GM18502 (cell line): ENCODE data around the gene RTKN.
"Not testable (repeated sequence)": the region's sequence is repeated elsewhere in the genome, so short reads cannot be mapped to it uniquely, and the experiment has no call there.

Experiments
- ATAC-seq: cut with Tn5 transposase; IDR thresholded peaks from one replicate; pipeline ENCODE4 v1.9.1; 2021; ENCODE audit warnings: mild to moderate bottlenecking; ENCODE audit not compliant: unreplicated experiment, poor library complexity

RTKN gene

DNA sequence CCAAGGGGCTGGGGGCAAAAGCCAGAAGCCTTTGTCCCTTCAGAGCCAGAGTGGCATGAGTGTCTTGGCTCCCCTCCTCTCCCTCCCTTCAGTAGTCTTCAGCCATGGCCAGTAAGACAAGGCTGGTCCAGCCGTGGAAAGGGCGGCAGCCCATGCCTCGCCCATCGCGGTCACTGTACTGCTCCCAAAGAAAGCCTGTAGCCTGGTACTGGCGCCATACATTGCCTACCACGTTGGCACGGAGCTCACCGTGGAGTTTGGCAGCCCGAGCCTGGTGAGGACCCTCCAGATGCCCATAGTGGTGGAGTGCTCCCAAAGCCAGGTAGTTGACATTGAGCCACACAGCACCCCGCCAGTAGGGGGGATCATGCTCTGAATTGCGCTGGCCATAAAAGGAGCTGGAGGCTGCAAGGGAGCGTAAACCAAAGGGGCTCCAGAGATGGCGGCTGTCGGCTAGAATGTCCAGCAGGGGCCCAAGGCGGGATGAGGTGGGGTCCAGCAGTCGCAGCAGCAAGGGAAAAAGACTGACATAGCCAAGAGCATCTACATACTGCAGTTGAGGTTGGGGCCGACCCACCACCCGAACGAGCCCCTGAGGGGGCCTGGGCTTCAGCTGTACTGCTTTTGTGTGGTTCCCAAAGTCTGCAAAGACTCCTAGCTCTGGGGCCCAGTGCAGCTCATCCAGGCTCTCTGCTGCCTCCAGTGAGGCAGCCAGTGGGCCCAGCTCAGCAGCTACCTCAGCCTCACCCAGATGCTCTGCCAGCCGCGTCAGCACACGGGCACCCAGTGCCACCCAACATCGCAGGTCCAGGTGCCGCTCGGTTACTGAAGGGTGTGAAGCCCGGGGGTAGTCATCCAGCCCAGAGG, 19.7 kb upstream of the RTKN start:
- no peak for ATAC-seq

DNA sequence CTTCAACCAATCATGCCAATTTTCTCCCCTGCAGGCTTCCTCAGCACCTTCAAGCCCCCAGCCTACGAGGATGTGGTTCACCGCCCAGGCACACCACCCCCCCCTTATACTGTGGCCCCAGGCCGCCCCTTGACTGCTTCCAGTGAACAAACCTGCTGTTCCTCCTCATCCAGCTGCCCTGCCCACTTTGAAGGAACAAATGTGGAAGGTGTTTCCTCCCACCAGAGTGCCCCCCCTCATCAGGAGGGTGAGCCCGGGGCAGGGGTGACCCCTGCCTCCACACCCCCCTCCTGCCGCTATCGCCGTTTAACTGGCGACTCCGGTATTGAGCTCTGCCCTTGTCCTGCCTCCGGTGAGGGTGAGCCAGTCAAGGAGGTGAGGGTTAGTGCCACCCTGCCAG, 18.4 kb upstream of the RTKN start:
- not testable (repeated sequence) for ATAC-seq

DNA sequence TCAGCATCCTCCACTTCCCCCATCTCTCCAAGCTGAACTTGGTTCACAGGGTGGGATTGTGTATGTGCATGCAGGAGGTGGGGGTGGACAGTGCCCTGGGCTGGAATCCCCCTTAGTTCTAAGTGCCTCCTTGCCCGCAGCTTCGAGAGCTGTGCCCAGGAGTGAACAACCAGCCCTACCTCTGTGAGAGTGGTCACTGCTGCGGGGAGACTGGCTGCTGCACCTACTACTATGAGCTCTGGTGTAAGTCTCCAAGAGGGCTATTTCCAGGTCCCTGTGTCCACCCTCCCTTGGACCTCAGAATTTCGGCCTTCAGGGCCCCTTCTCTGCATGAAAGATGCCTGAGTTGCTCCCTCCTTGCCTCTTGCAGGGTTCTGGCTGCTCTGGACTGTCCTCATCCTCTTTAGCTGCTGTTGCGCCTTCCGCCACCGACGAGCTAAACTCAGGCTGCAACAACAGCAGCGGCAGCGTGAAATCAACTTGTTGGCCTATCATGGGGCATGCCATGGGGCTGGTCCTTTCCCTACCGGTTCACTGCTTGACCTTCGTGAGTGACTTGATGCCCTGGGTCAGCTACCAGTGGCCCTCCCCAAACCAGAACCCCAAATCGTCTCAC, 17.9 kb upstream of the RTKN start:
- not testable (repeated sequence) for ATAC-seq

DNA sequence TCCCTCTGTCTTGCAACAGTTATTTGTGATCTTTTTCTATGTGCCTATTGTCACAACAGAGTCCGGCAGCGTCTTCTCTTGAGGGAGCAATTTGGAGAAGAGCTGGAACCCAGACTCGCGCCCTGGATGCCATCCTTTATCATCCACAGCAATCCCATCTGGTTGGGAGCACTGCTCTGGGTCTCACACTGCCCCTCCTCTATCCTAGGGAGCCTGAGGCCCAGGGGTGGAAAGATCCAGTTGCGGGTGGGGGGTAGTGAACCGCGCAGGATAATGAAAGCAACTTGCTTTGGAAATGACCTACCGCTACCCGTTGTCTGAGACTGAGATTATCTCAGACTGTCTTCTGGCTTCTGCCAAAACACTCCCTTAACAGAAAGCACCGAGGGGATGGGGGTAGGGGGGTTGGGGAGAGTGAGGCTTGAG, 17.2 kb upstream of the RTKN start:
- no peak for ATAC-seq

DNA sequence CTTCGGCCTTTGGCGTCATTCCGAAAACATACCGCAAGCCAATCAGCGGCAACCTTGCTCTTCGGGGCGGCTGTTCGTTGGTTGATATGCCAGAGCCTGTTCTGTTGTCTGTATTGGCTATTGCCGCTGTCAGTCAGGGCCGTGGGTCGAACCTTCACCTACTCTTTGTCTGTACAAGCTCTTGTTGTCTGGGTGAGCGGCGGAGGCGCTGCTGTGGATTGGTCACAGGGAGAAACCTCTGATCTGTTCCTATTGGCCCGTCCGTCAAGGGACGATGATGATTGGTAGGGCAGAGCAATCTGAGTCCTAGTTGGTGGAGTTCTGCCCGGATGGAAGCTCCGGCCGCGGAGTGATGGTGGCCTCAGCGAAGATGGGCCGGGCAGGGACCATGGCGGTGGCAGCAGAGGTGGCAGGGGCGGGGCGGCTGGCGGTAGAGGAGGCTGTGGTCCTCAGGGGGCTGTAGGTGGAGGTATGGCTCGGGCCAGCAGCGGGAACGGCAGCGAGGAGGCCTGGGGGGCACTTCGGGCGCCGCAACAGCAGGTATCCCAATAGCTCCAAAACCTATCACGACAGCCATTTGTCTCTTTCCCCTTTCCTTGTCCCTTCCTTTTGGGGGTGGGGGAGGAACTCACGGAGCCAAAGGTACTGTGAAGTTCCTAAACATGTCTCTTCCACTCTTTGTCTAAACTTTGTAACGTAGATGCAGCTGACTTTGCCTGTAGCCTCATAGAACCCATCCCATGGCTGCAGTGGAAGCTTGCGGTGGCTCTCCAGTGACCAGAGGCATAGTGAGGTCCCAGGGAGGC, 16.6 kb upstream of the RTKN start, which contains the start of gene WBP1:
WBP1 (plus strand) TSS at position 307 of the 806 bp plus-strand sequence; CDS start at position 472, 165 bp downstream.
- ATAC-seq, result peak; percentile 82

DNA sequence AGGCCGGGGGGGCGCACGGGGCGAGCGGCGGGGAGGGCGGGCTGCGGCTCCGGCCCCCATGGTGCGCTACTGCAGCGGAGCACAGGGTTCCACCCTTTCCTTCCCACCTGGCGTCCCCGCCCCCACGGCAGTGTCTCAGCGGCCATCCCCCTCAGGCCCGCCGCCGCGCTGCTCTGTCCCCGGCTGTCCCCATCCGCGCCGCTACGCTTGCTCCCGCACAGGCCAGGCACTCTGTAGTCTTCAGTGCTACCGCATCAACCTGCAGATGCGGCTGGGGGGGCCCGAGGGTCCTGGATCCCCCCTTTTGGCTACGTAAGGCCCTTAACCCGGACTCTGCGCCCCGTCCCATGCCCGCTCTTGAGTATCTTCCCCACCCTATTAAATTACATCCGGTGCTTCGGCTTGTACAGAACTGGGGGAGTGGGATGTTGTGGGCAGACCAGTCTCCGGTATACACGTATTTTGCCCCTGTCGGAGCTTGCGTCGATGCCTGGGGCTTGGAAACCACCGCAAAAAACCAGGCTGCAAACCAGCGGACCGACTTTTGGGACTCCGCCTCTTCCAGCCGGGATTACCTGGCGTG, 15.9 kb upstream of the RTKN start:
- peak; percentile 37 for ATAC-seq

DNA sequence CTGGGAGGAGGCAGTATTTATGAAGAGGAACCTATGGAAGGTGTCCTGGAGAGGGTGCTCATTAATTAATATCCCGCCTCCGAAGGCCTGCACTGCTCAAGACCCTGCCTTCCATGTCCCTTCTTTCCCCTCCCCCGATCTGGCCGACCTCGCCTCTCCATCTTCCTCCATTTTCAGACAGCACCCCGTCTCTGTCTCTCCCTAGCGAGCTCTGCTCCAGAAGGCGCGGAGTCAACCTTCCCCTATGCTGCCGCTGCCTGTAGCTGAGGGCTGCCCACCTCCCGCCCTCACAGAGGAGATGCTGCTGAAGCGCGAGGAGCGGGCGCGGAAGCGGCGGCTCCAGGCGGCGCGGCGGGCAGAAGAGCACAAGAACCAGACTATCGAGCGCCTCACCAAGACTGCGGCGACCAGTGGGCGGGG, 15.4 kb upstream of the RTKN start:
- no peak for ATAC-seq

DNA sequence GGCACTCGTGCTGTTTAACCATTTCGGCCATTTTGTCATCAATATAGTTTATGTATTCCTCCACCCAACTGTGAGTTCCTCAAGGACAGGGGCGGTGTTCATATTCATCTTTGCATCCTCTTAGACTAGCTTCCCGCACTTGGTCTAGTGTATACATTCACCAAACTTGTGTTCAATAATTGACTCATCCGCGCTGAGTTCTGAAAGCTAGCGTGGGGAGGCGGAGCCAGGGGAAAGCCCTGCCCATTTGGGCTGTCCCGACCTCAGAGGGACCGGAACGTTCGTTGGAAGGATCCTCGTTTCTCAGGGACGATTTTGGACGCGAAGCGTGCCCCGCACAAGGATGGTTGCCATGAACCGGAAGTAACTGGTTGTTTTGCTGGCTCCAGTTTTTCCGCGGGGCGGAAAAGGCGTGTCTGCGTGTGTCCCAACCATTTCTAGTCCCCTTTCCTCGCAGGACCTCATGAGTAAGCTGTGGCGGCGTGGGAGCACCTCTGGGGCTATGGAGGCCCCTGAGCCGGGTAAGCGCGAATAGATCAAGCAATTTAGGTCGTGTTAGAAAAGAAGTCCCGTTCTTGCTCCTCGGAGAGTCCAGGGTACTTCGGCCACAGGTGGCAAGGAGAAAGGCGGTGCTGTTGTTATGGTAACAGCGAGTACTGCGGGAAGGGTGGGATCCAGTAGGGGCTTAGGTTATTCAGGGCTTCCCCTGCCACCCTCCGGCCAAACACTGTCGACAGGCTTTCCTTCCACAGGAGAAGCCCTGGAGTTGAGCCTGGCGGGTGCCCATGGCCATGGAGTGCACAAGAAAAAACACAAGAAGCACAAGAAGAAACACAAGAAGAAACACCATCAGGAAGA, 13.1 kb upstream of the RTKN start, which contains the start of gene INO80B:
INO80B (plus strand) TSS at position 434 of the 858 bp plus-strand sequence; CDS start at position 464, 30 bp downstream.
- ATAC-seq, result peak; percentile 43

DNA sequence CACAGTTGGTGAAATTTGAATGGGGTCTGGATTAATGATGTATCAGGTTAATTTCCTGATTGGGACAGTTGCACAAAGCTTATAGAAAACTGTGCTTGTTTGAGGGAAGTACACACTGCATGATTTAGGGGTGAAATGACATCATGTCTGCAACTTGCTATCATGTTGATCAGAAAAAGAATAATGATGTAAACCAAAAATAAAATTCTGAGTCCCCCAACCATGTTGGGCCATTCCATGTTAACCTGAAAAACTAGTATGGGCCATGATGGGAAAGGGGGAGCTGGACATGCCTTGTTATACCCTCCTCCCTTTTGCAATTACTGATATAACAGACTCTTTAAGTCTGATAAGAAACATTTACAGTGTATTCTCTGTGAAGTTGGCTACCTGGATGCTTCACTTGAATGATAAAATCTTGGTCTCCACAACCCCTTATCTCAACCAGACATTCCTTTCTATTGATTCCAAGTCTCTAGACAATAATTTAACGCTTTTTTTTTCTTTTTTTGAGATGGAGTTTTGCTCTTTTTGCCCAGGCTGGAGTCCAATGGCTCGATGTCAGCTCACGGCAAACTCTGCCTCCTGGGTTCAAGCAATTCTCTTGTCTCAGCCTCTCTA, 8.9 kb upstream of the RTKN start:
- no peak for ATAC-seq

DNA sequence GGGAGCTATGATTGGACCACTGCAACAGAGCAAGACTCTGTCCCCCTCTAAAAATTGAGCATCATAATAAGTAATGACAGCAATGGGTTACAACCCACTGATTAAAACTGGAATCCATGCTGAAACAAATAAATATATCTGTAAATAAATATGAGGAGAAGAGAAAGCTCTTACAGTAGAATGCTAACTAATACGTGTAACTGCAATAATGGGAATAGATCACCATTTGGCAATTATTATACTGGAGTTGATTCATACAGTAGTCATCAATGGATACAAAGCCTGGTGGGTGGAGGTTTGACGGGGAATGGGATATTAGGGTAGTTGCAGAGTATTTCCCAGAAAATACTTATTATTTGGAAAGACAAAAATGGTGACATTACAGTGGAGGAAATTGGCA, 7.0 kb upstream of the RTKN start:
- no peak for ATAC-seq

DNA sequence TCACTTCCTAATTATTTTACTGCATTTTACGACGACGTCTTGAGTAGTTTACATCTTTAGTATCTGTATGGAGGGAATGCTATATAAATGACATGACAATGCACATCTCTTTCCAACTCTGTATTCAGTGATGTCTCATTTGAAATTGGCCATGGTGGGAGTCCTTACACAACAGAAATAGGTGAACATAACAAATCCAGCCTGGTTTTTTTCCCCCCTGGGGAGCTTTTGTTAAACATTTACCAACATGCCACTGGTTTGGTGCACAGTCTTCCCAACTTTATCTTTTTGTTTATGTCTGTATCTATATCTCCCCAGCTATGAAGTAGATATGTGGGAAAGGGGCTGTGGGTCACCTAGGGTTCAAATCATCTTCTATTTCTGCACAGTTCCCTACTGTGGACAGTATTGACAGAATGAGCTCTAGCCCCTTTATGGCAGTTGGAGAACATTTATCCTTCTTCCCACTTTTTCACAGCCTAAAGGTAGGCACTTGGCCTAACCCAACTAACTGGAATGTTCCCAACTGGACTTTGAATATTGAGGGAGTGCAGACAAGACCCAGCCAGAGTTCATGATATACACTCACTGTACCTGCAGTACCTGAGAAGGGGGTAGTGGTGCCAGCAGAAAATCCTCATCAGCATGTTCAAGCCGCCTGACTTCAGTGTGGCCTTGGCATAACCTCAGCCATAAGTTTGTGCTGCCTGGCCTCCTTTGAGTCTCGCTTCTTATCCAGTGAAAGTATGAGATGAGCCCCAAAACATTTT, 5.7 kb upstream of the RTKN start:
- ATAC-seq, result no peak

DNA sequence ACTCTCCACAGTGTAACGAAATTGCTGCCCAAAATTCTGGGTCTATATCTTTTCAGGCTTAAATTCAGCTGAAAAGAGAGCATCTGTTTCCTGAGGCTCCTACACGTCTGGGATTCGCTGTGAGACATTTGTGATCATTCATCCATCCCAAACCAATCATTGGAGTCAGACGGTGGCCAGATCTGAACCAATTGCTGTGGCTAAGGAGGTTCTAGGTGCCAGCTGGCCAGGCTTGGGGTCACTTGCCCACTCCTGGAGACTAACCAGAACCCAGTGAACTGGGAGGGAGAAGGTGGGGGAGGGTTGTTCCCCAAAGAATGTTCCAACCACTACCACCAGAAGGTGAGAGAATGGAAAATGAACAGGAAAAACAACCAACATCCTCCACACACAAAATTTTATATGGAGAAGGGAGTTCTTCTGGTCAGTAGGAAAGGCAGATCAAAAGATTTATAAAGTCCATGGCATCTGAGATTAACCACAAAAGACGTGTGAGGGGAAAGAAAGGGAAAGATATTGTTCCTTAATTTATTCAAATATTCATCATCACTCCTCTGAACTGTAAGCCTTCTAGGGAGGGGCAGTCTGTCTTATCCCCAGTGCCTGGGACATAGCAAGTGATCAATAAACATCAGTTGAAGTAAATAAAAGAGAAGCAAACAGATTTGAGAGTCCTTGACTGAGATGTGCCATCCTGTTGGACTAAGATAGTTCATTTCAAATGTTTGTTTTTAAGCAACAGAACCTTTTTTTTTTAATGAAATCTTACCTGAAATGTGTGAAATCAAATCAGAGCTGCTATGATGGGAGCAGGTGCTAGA, 3.0 kb upstream of the RTKN start:
- ATAC-seq, result no peak

DNA sequence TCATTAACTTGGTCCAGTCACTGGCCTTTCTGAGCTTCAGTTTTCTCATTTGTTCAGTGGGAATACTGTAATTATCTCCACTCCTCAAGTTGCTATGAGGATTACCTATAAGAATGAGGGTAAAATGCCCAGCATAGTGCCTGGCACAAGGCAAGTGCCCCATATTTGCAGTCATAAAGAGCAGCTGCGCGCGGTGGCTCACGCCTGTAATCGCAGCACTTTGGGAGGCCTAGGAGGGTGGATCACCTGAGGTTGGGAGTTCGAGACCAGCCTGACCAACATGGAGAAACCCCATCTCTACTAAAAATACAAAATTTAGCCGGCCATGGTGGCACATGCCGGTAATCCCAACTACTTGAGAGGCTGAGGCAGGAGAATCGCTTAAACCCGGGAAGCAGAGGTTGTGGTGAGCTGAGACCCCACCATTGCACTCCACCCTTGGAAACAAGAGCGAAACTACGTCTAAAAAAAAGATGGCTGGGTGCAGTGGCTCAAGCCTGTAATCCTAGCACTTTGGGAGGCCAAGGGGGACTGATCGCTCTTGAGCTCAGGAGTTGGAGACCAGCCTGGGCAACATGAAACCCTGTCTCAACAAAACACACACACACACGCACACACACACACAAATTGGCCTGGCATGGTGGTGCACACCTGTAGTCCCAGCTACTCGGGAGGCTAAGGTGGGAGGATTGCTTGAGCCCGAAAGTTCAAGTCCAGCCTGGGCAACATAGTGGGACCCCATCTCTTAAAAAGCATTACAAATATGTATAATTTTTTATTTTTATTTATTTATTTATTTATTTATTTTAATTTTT, 953 bp upstream of the RTKN start:
- ATAC-seq, result not testable (repeated sequence)

DNA sequence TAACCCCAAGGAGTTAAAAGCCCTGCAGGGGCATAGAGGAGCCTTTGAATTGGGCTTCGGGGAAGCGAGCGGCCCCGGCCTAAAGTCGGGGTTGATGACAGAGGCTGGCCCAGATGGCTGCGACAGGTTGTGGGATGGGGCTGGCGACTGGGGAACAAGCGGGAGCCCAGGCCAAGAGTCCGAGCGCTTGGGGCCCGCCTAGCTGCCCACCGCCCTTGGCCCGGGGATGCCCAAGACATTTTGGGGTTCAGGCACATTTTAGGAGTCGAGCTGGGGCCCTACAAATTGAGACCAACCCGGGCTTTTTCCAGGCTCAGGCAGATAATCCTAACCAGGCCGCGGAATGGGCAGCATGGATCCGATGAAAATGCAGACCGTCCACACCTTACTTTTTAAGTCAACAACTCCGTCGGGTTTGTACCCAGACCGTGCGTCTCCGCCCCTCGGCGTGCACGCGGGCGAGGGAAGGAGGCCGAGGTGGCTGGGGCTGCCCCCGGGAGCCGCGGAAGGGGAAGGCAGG, 507 bp downstream of the RTKN start:
- ATAC-seq, result no peak

DNA sequence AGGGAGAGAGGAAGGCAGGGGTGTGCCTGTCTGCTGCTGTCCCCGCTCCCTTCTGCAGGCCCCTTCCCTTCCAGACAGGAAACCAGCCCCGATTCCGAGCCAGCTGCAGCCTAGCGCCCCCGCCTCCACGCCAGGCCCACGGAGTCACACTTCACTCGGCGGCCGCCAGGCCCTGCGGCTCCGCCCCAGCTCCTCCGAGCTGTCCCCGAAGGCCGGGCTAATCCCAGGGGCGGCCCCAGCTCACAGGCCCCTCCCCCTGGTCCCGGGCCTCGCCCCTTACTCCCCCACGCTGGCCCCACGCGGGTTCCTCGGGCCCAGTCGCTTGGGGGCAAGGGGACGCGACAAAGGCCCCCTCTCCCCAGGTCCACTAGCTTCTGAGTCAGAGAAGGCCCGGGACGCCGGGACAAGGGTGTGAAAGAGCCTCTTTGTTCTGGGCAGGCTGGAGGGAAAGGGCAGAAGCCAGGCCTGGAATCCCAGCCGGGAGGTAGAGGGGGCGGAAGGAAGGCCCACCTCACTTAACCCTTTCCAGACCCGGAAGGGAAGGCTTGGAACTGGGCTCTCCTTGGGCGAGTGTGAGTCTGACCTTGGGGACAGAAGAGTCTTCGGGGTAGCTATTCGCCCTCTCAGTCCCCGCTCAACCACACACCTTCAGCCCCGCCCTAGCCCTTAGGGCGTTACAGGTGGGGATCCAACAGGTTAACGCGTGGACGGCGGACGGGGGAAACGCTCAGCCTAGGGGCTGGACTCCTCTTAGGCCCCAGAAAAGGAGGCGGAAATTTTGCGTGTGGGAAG, 1.2 kb downstream of the RTKN start:
- peak; percentile 82 for ATAC-seq
